ENCODE measurements around the gene ATP11A. TPM values are rescaled to one million over a fixed set of nuclear protein-coding genes. Genes with fewer than 3 reads are reported as not detected.

ATP11A gene
- total and polyA plus RNA-seq, 10 of the 15 experiments (the other 5 are each of a cell fraction or from before 2014, with no cell fraction given) = 1.4 to 69.6 (median 14.4) TPM

GRCh38 chr13:112647256-112647655 lies 42.6 kb upstream of the ATP11A start:
- FAIRE-seq = no peak
- no peak overlapping the region for H3K27ac ChIP-seq (ENCODE audit: control insufficient read depth, insufficient read depth)
- no TSS peak for BruUV-seq (replicated peaks)
- in situ Hi-C loops (cut with MboI) = no loop called here
- no peaks in the 10 kb centered on the region for H3K79me2 ChIP-seq (ENCODE audit: control insufficient read depth, insufficient read depth, low read length)
- H3K4me3 ChIP-seq = no peak overlapping the region
- H3K4me1 ChIP-seq (ENCODE audit: control insufficient read depth, insufficient read depth, low read length) = no peaks in the 10 kb centered on the region
- H3K36me3 ChIP-seq (ENCODE audit: control insufficient read depth in 2 of 2, insufficient read depth in 2 of 2, low read length in 1 of 2) = no peaks in the 10 kb centered on the region
- 58% methylated on average over 14 of the region's 14 CpGs for WGBS (ENCODE audit: insufficient coverage, insufficient replicate concordance, low lambda C conversion rate, missing lambda C conversion rate)
- intact Hi-C loops (cut with micrococcal nuclease; ENCODE audit: unreplicated experiment) = no loop called here
- no peak overlapping the region for H3K9ac ChIP-seq (ENCODE audit: control insufficient read depth, insufficient read depth, low read length)
- no peaks in the 10 kb centered on the region for H3K27me3 ChIP-seq (replicated peaks in 1 of 2; ENCODE audit: control insufficient read depth in 2 of 2, insufficient read depth in 2 of 2, low read length in 1 of 2)
- POLR2A ChIA-PET = no interaction called here
- RAD21 ChIA-PET (ENCODE audit: unreplicated experiment) = interaction anchor here (1.1 kb wide), 1 partner anchor 227 kb away, joined by 4 read pairs; no protein-coding TSS in a partner anchor
- SMC1A ChIA-PET (ENCODE audit: uncharacterized antibody, unreplicated experiment) = no interaction called here
- CTCF ChIA-PET = interaction anchor here (1.5 kb wide), 1 partner anchor 227 kb away, joined by 5 read pairs; no protein-coding TSS in a partner anchor
- TF ChIP-seq ZBTB33 (IDR thresholded peaks at IDR 0.05) = no peak
- TF ChIP-seq MLLT1 (IDR thresholded peaks at IDR 0.05) = no peak
- TF ChIP-seq CEBPZ (IDR thresholded peaks at IDR 0.05; ENCODE audit: low read depth, low read length) = no peak
- TF ChIP-seq E2F4 (IDR thresholded peaks at IDR 0.05; ENCODE audit: low read depth, low read length) = no peak
- no peak for TF ChIP-seq USF1 (IDR thresholded peaks at IDR 0.05; ENCODE audit: borderline replicate concordance, extremely low read length, insufficient read depth, low read depth, low read length)
- no peak for TF ChIP-seq SMAD5 (IDR thresholded peaks at IDR 0.05; ENCODE audit: low read depth)
- TF ChIP-seq EZH2 (IDR thresholded peaks at IDR 0.05; ENCODE audit: borderline replicate concordance, control insufficient read depth, low read depth, low read length) = no peak
- no peak for TF ChIP-seq SREBF2 (IDR thresholded peaks at IDR 0.05; ENCODE audit: low read length)
- H4K20me1 ChIP-seq (ENCODE audit: control insufficient read depth, insufficient read depth) = no peaks in the 10 kb centered on the region
- H3K4me2 ChIP-seq (ENCODE audit: control insufficient read depth, insufficient read depth) = no peak overlapping the region
- DNase-seq (ENCODE audit: low read depth, low spot score) = no peak
- H2AFZ ChIP-seq (ENCODE audit: control insufficient read depth, low read depth, low read length) = no peak overlapping the region
- ATAC-seq = no peak
- no peaks in the 10 kb centered on the region for H3K9me3 ChIP-seq (replicated peaks; ENCODE audit: control insufficient read depth, insufficient read depth, low read length)

Data from GM12878 (cell line).